GM12878 (cell line): Measurements from ENCODE around the gene TMEM198. TPM values are rescaled to one million over a fixed set of nuclear protein-coding genes. Genes with fewer than 3 reads are reported as not detected.

Experiments used
- ATAC-seq: fragments of 200-7000 bp; cut with Tn5 transposase; 3 replicates; pipeline ENCODE4 v1.9.1; 2020; ENCODE audit warnings: mild to moderate bottlenecking, moderate library complexity
- BruUV-seq: library from RNA; stranded (reverse); fragments of 400-500 nt; replicated peaks from 2 replicates; lab custom pipeline; 2021; lab: Mats Ljungman, UMichigan
- CTCF ChIA-PET: fragments of 300-600 bp; sonication (Branson Sonifier 250); formaldehyde crosslinking; extraction: SDS; loops from one replicate; lab custom pipeline; 2021; ENCODE audit warnings: inconsistent platforms; lab: Yijun Ruan, JAX
- POLR2A ChIA-PET: fragments of 350-600 bp; formaldehyde crosslinking; extraction: SDS; loops from one replicate; lab custom pipeline; 2021; ENCODE audit warnings: inconsistent platforms; lab: Charles Lee
- RAD21 ChIA-PET: fragments of 300-600 bp; sonication (Branson Sonifier 250); formaldehyde crosslinking; loops from one replicate; lab custom pipeline; 2023; ENCODE audit warnings: antibody characterized with exemption; ENCODE audit not compliant: unreplicated experiment; lab: Charles Lee
- SMC1A ChIA-PET: fragments of 300-600 bp; sonication (Branson Sonifier 250); formaldehyde crosslinking; loops from one replicate; lab custom pipeline; 2023; ENCODE audit not compliant: unreplicated experiment, uncharacterized antibody; lab: Charles Lee
- DNase-seq: peaks from one replicate; pipeline ENCODE4 v3.0.0-alpha.2; 2011; ENCODE audit warnings: low read depth, low spot score
- FAIRE-seq: peaks from 3 replicates; lab custom pipeline; 2011; peaks lifted over from hg19 to GRCh38; lab: Jason Lieb, UNC
- H2AFZ ChIP-seq: 2 replicates; pipeline ENCODE4 v1.6.0; 2011; ENCODE audit warnings: low read depth, low read length, control low read depth; ENCODE audit not compliant: control insufficient read depth
- H3K27ac ChIP-seq: 2 replicates; pipeline ENCODE4 v1.5.1; 2011; ENCODE audit warnings: control low read depth; ENCODE audit not compliant: control insufficient read depth, insufficient read depth
- H3K27me3 ChIP-seq, 2 experiments: replicated peaks in 1 of 2; 2 replicates each; pipeline versions ENCODE4 v1.6.0 to v1.6.1; 2011; ENCODE audit warnings: low read length in 1 of 2; ENCODE audit not compliant: control insufficient read depth in 2 of 2, insufficient read depth in 2 of 2
- H3K36me3 ChIP-seq, 2 experiments: 2 replicates each; pipeline ENCODE4 v1.5.1; 2011; ENCODE audit warnings: low read length in 1 of 2; ENCODE audit not compliant: control insufficient read depth in 2 of 2, insufficient read depth in 2 of 2
- H3K4me1 ChIP-seq: 2 replicates; pipeline ENCODE4 v1.6.1; 2011; ENCODE audit warnings: mild to moderate bottlenecking, low read length, moderate library complexity, mixed read lengths; ENCODE audit not compliant: control insufficient read depth, insufficient read depth
- H3K4me2 ChIP-seq: 2 replicates; pipeline ENCODE4 v1.6.0; 2011; ENCODE audit warnings: control low read depth; ENCODE audit not compliant: control insufficient read depth, insufficient read depth
- H3K4me3 ChIP-seq: fragments of 200-600 bp; sonication (generic); 2 replicates; pipeline ENCODE4 v1.5.1; 2016
- H3K79me2 ChIP-seq: 2 replicates; pipeline ENCODE4 v1.6.0; 2011; ENCODE audit warnings: low read length; ENCODE audit not compliant: control insufficient read depth, insufficient read depth
- H3K9ac ChIP-seq: 2 replicates; pipeline ENCODE4 v1.8.0; 2011; ENCODE audit warnings: low read length, control low read depth, mixed read lengths; ENCODE audit not compliant: control insufficient read depth, insufficient read depth
- H3K9me3 ChIP-seq: replicated peaks from 3 replicates; pipeline ENCODE4 v1.5.1; 2011; ENCODE audit warnings: mild to moderate bottlenecking, low read length; ENCODE audit not compliant: control insufficient read depth, insufficient read depth
- H4K20me1 ChIP-seq: 2 replicates; pipeline ENCODE4 v1.6.0; 2011; ENCODE audit not compliant: control insufficient read depth, insufficient read depth
- HDAC6 ChIP-seq: fragments of 200-600 bp; sonication (generic); IDR thresholded peaks from one replicate; pipeline ENCODE4 v1.8.0; 2017; ENCODE audit warnings: antibody characterized with exemption; ENCODE audit not compliant: unreplicated experiment
- IRF4 ChIP-seq: IDR thresholded peaks from 2 replicates; pipeline ENCODE4 v1.6.1; 2011; ENCODE audit warnings: low read depth, low read length
- NFYB ChIP-seq: IDR thresholded peaks from 2 replicates; pipeline ENCODE4 v1.6.1; 2011; ENCODE audit warnings: low read depth, mild to moderate bottlenecking, low read length, improper control_type of control experiment, moderate library complexity; ENCODE audit not compliant: insufficient read depth
- SPI1 ChIP-seq: IDR thresholded peaks from 2 replicates; pipeline ENCODE4 v1.6.1; 2011; ENCODE audit warnings: low read depth, mild to moderate bottlenecking, low read length, moderate library complexity, borderline replicate concordance; ENCODE audit not compliant: insufficient read depth
- TCF12 ChIP-seq: IDR thresholded peaks from 2 replicates; pipeline ENCODE4 v1.6.1; 2011; ENCODE audit warnings: low read depth, mild to moderate bottlenecking, low read length
- WGBS: methylation state at CpG from one replicate; pipeline ENCODE4 v1.1.6; 2016; ENCODE audit warnings: low lambda C conversion rate; ENCODE audit not compliant: insufficient replicate concordance, insufficient coverage; ENCODE audit errors: missing lambda C conversion rate; 5-methylcytosine and 5-hydroxymethylcytosine counted together
- in situ Hi-C: fragments of 300-500 bp; cut with MboI; formaldehyde crosslinking; loops from 9 replicates; pipeline ENCODE4 v1.14.3; 2018; ENCODE audit warnings: mixed read lengths
- intact Hi-C: fragments of 100-400 bp; cut with micrococcal nuclease; formaldehyde crosslinking; loops from one replicate; pipeline ENCODE4 v1.14.2; 2022; ENCODE audit not compliant: unreplicated experiment
- polyA plus RNA-seq, 11 experiments: library from polyadenylated mRNA; depleted of rRNA in 4 of 11; unstranded in 6 of 11; stranded (reverse) in 5 of 11; fragments of >200 nt; fragmentation: Nextera tagmentation in 4 of 11; fragmentation: Illumina TruSeq in 1 of 11; extraction: Ambion mirVana in 4 of 11; extraction: Trizol in 1 of 11; gene quantifications; 1 replicate in 1 of 11; 2 replicates in 10 of 11; pipeline versions ENCODE4 v1.2.1 to v1.2.3, GENCODE V29; 2011 to 2016; ENCODE audit warnings: inconsistent platforms in 2 of 11, missing spikeins in 2 of 11, low read depth in 1 of 11
- total RNA-seq, 4 experiments: library from RNA; depleted of rRNA in 3 of 4; stranded (reverse); fragments of >200 nt in 3 of 4; fragmentation: Illumina TruSeq in 1 of 4; extraction: Trizol in 1 of 4; gene quantifications; 2 replicates each; pipeline versions ENCODE4 v1.2.1 to v1.2.3, GENCODE V29; 2013 to 2021
- TF ChIP-seq, protein P1 (sequence below): fragments of 450-650 bp; formaldehyde crosslinking; IDR thresholded peaks from 2 replicates; pipeline ENCODE4 v1.4.0; 2020; ENCODE audit warnings: mild to moderate bottlenecking, moderate library complexity
- TF ChIP-seq, protein P2 (sequence below): fragments of 450-650 bp; IDR thresholded peaks from 2 replicates; pipeline ENCODE4 v1.6.1; 2017; ENCODE audit warnings: low read depth, mild to moderate bottlenecking, moderate library complexity
- TF ChIP-seq, protein P3 (sequence below): IDR thresholded peaks from 2 replicates; pipeline ENCODE4 v1.6.1; 2012; ENCODE audit warnings: low read depth, low read length, improper control_type of control experiment
- TF ChIP-seq, protein P4 (sequence below): fragments of 450-650 bp; IDR thresholded peaks from 2 replicates; pipeline ENCODE4 v1.6.1; 2018; ENCODE audit warnings: mild to moderate bottlenecking, low read depth, moderate library complexity; ENCODE audit not compliant: partially characterized antibody

Gene TMEM198
- total and polyA plus RNA-seq, 10 of the 15 experiments (the other 5 are each of a cell fraction or from before 2014, with no cell fraction given): 0.16 to 1.2 (median 0.65) TPM; not detected in 2

DNA sequence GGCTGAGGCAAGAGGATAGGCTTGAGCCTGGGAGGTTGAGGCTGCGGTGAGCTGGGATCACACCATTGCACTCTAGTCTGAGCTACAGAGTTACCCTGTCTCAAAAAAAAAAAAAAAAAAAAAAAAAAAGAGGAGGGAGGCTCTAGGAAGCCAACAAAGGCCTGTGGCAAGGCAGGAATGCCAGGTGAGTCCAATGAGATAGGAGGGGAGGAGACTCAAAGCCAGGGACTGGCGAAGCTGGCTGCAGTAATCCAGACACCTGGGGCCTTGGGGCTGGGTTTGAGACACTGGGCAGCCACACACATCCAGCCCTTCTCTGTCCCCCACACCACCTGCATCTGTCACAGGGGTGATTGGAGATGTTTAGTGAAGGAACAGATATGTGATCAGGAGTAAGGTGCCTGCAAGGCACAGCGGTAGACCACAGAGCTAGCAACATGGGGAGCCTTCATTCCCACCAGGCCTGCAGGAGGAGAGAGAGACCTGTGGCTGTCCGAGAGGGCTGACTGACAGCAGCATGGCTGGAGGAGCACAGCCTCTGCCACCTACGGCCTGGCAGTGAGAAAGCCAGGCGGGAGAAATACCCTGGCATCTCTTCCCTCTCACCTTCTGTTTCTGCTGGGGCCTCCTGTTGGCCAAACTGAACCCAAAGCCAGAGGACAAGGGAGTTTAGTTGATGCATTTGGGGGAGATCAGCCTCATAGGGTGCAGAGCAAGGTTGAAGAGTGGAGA is 9.7 kb upstream of the TMEM198 start (continued):
- TF ChIP-seq, protein P1, sequence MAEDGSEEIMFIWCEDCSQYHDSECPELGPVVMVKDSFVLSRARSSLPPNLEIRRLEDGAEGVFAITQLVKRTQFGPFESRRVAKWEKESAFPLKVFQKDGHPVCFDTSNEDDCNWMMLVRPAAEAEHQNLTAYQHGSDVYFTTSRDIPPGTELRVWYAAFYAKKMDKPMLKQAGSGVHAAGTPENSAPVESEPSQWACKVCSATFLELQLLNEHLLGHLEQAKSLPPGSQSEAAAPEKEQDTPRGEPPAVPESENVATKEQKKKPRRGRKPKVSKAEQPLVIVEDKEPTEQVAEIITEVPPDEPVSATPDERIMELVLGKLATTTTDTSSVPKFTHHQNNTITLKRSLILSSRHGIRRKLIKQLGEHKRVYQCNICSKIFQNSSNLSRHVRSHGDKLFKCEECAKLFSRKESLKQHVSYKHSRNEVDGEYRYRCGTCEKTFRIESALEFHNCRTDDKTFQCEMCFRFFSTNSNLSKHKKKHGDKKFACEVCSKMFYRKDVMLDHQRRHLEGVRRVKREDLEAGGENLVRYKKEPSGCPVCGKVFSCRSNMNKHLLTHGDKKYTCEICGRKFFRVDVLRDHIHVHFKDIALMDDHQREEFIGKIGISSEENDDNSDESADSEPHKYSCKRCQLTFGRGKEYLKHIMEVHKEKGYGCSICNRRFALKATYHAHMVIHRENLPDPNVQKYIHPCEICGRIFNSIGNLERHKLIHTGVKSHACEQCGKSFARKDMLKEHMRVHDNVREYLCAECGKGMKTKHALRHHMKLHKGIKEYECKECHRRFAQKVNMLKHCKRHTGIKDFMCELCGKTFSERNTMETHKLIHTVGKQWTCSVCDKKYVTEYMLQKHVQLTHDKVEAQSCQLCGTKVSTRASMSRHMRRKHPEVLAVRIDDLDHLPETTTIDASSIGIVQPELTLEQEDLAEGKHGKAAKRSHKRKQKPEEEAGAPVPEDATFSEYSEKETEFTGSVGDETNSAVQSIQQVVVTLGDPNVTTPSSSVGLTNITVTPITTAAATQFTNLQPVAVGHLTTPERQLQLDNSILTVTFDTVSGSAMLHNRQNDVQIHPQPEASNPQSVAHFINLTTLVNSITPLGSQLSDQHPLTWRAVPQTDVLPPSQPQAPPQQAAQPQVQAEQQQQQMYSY (CRISPR knock-in tag): no peak
- TF ChIP-seq, protein P2, sequence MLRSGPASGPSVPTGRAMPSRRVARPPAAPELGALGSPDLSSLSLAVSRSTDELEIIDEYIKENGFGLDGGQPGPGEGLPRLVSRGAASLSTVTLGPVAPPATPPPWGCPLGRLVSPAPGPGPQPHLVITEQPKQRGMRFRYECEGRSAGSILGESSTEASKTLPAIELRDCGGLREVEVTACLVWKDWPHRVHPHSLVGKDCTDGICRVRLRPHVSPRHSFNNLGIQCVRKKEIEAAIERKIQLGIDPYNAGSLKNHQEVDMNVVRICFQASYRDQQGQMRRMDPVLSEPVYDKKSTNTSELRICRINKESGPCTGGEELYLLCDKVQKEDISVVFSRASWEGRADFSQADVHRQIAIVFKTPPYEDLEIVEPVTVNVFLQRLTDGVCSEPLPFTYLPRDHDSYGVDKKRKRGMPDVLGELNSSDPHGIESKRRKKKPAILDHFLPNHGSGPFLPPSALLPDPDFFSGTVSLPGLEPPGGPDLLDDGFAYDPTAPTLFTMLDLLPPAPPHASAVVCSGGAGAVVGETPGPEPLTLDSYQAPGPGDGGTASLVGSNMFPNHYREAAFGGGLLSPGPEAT: no peak

DNA sequence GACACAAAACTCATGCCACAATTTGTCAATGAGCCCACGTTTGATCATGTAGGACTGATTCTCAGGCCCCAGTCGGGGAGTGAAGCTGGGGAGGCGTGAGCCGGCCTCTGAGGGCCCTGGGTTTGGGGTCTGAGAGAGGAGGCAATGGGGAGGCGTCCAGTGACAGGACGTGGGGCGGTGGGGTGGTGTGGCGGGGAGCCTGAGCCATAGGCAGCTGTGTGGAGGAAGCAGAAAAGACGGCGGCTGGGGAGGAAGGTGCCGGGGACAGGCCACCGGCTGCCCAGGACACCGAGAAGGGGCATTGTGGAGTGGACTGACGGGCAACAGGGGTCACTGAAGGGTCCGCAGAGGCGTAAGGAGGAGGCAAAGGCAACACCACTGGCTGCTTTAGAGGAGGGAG is 7.4 kb upstream of the TMEM198 start:
- ATAC-seq: no peak
- no peak for TF ChIP-seq SPI1
- TF ChIP-seq IRF4: no peak
- TF ChIP-seq, protein P3, sequence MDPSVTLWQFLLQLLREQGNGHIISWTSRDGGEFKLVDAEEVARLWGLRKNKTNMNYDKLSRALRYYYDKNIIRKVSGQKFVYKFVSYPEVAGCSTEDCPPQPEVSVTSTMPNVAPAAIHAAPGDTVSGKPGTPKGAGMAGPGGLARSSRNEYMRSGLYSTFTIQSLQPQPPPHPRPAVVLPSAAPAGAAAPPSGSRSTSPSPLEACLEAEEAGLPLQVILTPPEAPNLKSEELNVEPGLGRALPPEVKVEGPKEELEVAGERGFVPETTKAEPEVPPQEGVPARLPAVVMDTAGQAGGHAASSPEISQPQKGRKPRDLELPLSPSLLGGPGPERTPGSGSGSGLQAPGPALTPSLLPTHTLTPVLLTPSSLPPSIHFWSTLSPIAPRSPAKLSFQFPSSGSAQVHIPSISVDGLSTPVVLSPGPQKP: no peak
- TF ChIP-seq, protein P4, sequence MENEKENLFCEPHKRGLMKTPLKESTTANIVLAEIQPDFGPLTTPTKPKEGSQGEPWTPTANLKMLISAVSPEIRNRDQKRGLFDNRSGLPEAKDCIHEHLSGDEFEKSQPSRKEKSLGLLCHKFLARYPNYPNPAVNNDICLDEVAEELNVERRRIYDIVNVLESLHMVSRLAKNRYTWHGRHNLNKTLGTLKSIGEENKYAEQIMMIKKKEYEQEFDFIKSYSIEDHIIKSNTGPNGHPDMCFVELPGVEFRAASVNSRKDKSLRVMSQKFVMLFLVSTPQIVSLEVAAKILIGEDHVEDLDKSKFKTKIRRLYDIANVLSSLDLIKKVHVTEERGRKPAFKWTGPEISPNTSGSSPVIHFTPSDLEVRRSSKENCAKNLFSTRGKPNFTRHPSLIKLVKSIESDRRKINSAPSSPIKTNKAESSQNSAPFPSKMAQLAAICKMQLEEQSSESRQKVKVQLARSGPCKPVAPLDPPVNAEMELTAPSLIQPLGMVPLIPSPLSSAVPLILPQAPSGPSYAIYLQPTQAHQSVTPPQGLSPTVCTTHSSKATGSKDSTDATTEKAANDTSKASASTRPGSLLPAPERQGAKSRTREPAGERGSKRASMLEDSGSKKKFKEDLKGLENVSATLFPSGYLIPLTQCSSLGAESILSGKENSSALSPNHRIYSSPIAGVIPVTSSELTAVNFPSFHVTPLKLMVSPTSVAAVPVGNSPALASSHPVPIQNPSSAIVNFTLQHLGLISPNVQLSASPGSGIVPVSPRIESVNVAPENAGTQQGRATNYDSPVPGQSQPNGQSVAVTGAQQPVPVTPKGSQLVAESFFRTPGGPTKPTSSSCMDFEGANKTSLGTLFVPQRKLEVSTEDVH: no peak
- TF ChIP-seq HDAC6: no peak
- no peak for TF ChIP-seq NFYB
- TF ChIP-seq TCF12: no peak

More for the DNA sequence above, 7.4 kb upstream of the TMEM198 start:
- no peaks in the 10 kb centered on the region for H3K9me3 ChIP-seq
- H3K27ac ChIP-seq: no peak overlapping the region
- H3K9ac ChIP-seq: no peak overlapping the region
- no peaks in the 10 kb centered on the region for H4K20me1 ChIP-seq
- no peak overlapping the region for H3K4me3 ChIP-seq
- no peaks in the 10 kb centered on the region for H3K4me1 ChIP-seq
- POLR2A ChIA-PET: no interaction called here
- H3K4me2 ChIP-seq: no peak overlapping the region
- RAD21 ChIA-PET: no interaction called here
- no peak overlapping the region for H2AFZ ChIP-seq
- no TSS peak for BruUV-seq
- intact Hi-C loops (no loop called here), in situ Hi-C loops (no loop called here)
- SMC1A ChIA-PET: interaction anchor here (1.8 kb wide), 1 partner anchor 41 kb away, joined by 4 read pairs; no protein-coding TSS in a partner anchor
- H3K27me3 ChIP-seq: no peaks in the 10 kb centered on the region; a peak in 2 of 4 replicates
- H3K36me3 ChIP-seq: no peaks in the 10 kb centered on the region; a peak in 1 of 4 replicates
- H3K79me2 ChIP-seq: no peaks in the 10 kb centered on the region
- FAIRE-seq (no peak), DNase-seq (no peak)
- CTCF ChIA-PET: interaction anchor here (1.1 kb wide), 1 partner anchor 41 kb away, joined by 3 read pairs; a partner anchor contains a TSS
- WGBS: 15% methylated on average over 6 of the region's 16 CpGs
